IPS-NIHi7 (cell line): Measurements from ENCODE around the gene TNFSF13.

Source experiments
- DNase-seq: peaks from one replicate; pipeline ENCODE4 v3.0.0; 2012; ENCODE audit warnings: mixed read lengths; ENCODE audit errors: extremely low spot score

The TNFSF13 gene

GRCh38 chr17:7558544-7559319 lies at the start of gene TNFSF13:
Gene TNFSF13 (plus strand): TSS chr17:7558750. CDS start chr17:7559040, 290 bp downstream.
- no peak for DNase-seq

- no peak for DNase-seq
These were observed 49.7 kb upstream of the TNFSF13 start for GRCh38 chr17:7508846-7509245.

GRCh38 chr17:7509937-7510336 lies 48.6 kb upstream of the TNFSF13 start:
- no peak for DNase-seq

GRCh38 chr17:7511108-7511507 lies 47.4 kb upstream of the TNFSF13 start:
- DNase-seq: no peak

GRCh38 chr17:7512105-7512504 lies 46.4 kb upstream of the TNFSF13 start:
- DNase-seq: no peak

GRCh38 chr17:7512824-7513540 lies 45.6 kb upstream of the TNFSF13 start:
- DNase-seq: no peak

GRCh38 chr17:7513850-7514419 lies 44.6 kb upstream of the TNFSF13 start:
- no peak for DNase-seq

GRCh38 chr17:7515911-7516610 lies 42.5 kb upstream of the TNFSF13 start:
- no peak for DNase-seq

GRCh38 chr17:7523033-7523432 lies 35.5 kb upstream of the TNFSF13 start:
- DNase-seq: peak; percentile 78

- DNase-seq: no peak
These were observed 29.7 kb upstream of the TNFSF13 start for GRCh38 chr17:7528842-7529241.

GRCh38 chr17:7530023-7530900 lies 28.3 kb upstream of the TNFSF13 start:
- DNase-seq: no peak

- no peak for DNase-seq
These were observed 20.5 kb upstream of the TNFSF13 start for GRCh38 chr17:7538050-7538449.

- DNase-seq: no peak
These were observed 19.5 kb upstream of the TNFSF13 start for GRCh38 chr17:7538891-7539545.

GRCh38 chr17:7541074-7541621 lies 17.4 kb upstream of the TNFSF13 start:
- no peak for DNase-seq

GRCh38 chr17:7544911-7545310 lies 13.6 kb upstream of the TNFSF13 start:
- DNase-seq: no peak

GRCh38 chr17:7548585-7549400 lies 9.8 kb upstream of the TNFSF13 start, which contains the start of gene TNFSF12:
Gene TNFSF12 (plus strand): TSS chr17:7549058. CDS start chr17:7549154, 96 bp downstream.
- DNase-seq: peak; percentile 68

GRCh38 chr17:7549401-7550055 lies 9.0 kb upstream of the TNFSF13 start:
- DNase-seq: no peak

- no peak for DNase-seq
These were observed 8.2 kb upstream of the TNFSF13 start for GRCh38 chr17:7550344-7550743.

- DNase-seq: no peak
These were observed 7.2 kb upstream of the TNFSF13 start for GRCh38 chr17:7551396-7551795.
